Fibroblast of skin of abdomen (primary cell): Measurements from ENCODE around the gene UBR3.
"Not testable (repeated sequence)": the region's sequence is repeated elsewhere in the genome, so short reads cannot be mapped to it uniquely, and the experiment has no call there.

Experiments used
- DNase-seq: peaks from one replicate; pipeline ENCODE4 v3.0.0-alpha.2; 2013

Gene UBR3

GRCh38 chr2:170119326-170119725 is 292.1 kb downstream of the UBR3 start:
- not testable (repeated sequence) for DNase-seq

- no peak for DNase-seq
Measured at GRCh38 chr2:170121689-170122088, 294.4 kb downstream of the UBR3 start.

GRCh38 chr2:170122883-170123547 is 295.8 kb downstream of the UBR3 start:
- peak; percentile 11 for DNase-seq

- DNase-seq: peak; percentile 17
Measured at GRCh38 chr2:170123593-170123992, 296.3 kb downstream of the UBR3 start.

- DNase-seq: not testable (repeated sequence)
Measured at GRCh38 chr2:170126138-170126728, 299.0 kb downstream of the UBR3 start.
